Fibroblast of skin of back (primary cell): Measurements from ENCODE around the gene ARAP1.

Experiments
- DNase-seq: peaks from one replicate; pipeline ENCODE4 v3.0.0-alpha.2; 2013

Gene ARAP1

DNA sequence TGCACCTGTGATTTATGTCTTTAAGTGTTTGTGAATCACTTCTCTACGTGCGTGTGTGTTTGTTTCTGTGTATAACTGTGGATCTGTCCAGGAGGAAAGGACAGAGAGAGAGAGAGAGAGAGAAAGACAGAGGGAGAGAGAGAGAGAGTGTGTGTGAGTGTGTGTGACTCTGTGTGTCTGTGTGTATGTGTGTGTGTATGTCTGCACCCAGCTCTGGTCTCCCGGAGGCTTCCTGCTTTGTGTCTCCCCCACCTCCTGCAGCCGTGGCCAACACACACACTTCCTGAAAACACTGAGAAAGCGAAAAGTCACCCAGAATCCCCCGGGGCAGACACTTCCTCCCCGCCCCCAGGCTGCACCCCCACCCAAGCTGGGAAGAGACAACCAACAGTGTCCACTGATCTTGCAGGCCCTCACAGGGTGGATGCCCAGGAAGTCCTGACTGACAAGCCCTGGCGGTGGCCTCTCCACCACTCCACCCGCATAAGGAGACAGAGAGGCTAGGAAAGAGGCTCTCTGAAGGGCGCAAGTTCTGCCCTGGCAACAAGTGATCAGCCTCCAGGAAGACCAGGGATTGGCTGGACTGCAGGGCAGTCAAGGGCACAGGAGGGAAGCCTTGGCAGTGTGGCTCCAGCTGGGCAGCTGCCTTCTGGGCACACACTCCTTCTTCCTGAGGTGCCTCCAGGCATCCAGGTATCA is 30.0 kb downstream of the ARAP1 start:
- DNase-seq = peak; percentile 94

DNA sequence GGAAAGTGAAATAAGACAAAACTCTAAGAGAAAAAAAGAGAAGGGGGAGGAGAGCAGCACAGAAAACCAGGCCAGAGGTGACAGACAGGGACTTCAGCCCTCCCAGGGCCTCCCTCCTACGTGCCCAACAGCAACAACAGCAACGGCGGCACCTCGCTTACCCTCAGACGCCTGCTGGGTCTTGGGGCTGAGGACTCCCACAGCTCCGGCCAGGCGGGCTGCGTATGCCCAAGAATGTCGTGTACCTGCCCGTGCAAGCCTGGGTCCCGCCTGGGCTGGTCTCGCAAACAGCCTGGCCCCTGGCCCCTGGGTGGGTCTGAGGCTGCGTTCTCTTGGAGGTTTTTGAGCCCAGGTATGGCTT is 30.5 kb downstream of the ARAP1 start:
- DNase-seq = peak; percentile 40

- no peak for DNase-seq
Measured at GRCh38 chr11:72721276-72721675, 30.9 kb downstream of the ARAP1 start.

- DNase-seq = no peak
Measured at GRCh38 chr11:72720784-72721183, 31.4 kb downstream of the ARAP1 start.

GRCh38 chr11:72720047-72720446 is 32.2 kb downstream of the ARAP1 start:
- DNase-seq = no peak

DNA sequence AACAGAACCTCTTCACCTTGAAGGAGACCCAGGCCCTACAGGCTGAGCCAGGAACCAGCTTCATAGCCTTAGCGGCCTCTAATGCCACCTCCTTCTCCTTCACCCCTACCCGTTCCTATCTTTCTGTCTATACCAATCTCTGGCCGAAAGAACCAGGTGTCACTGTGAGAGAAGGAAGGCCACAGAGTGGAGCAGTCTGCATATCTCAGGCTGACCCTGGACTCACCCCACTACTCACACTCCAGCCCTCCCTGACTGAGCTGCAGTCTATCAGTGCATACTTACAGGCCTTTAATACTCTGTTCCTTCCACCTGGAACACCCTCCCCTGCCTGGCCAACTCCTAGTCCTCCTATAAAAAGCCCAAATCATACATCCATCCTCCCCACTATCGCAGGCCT is 32.7 kb downstream of the ARAP1 start:
- DNase-seq = no peak

DNA sequence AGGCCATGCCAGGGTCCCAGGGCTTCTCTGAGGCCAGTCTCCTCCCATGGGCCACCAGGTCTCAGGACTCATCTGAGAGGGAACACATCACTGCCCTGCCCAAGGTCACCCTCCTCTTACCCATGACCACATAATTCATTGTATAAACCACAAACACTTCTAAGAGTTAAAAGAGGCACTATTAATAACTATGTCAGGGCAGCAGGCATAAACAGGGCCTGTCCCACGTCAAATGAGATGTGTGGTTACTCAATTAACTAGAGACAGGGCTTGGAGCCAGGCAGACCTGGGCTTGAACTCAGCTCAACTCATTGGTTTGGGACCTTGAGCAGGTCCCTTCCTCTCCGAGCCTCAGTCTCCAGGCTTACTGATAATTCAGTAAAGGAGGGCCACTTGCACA is 33.1 kb downstream of the ARAP1 start:
- no peak for DNase-seq

DNA sequence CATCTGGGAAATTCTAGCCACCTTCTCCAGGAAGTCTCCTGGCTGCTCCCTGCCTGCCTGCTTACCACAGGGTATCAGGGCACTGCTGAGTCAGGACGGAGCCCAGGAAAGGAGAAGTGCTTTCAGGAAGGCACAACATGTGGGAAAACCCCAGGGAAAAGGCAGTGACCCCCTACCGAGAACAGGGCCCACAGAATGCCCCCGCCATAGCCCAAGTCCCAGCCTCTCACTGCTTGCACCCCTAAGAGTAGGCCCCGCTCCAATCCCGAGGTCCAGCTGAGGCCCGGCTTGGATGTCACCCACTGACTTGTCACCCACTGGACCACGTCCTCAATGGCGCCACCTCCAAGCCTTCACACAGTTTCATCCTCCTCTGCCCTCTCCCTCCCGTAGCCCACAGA is 34.1 kb downstream of the ARAP1 start:
- DNase-seq = no peak

DNA sequence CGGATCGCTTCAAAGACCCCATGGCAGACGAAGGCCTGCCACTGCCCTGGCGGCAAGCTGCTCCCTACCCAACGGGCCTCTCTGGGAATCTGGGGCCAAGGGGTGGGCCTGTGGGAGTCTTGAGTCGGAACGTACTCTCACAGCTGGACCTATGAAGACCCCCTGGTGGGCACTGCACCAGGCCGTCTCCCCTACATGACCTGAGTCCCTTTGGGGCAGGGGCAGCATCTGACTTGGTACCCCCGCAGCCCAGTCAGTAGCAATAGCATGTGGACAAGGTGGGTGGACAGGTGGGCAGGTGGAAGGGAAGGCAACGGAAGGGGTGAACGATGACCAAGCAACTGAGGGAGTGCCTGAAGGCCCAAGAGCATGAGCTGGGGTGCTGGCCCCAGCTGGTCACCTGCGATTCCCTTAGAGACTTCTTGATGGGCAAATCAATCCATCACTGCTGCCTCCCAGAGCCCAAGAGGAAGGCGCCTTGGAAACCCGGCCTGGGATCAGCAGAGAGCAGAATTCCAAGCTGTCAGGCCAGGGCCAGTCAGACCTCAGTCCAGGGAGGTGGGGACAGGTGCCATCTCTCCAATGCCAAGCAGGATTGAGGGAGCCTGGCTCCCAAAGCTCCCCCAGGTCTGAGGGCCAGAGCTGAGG is 35.3 kb downstream of the ARAP1 start:
- DNase-seq = no peak

DNA sequence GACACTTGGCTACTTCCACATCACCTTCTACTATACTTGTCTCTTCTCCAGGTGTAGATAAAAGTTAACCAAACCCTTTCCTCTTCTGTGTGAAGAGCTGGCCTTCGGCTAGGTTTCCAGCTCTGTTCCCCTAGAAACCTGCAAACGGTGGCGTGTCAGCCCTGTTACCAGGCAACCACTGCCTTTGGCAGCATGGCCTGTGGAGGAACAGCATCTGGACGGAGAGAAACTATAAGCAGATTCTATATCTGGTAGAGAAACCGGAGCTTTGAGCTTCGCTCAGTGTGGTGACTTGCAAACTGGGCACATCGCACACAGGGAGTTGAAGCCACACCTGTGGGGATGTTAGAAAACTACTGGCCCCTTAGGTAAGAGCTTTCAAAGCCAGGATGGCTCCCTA is 35.9 kb downstream of the ARAP1 start:
- DNase-seq = no peak

- DNase-seq = no peak
Measured at GRCh38 chr11:72712841-72713240, 39.4 kb downstream of the ARAP1 start.

DNA sequence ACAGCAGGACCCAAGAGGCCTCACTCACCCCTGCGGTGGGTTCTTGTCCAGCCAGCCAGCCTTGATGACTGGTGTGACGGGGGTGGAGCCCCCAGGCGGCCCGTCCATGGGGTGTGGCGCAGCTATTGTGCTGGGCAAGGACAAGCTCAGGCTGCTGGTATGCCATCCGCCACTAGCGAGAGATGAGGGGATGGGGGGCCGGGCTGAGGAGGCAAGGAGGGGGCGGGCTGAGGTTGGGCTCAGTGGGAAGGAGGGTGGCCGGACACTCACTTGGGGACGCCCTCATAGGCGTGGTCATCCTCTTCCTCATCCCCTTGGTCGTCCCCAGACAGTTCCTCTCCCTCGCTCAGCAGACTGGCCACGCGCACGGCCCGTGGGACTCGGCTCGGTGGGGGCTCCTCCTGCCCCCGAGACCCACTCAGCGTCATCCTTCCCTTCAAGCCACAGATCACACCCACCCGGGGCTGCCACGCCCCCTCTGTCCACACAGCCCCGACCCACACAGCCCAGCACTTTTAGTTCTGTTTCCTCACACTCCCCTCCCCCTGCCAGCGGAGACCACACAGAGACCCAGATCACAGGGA is 39.9 kb downstream of the ARAP1 start:
- DNase-seq = peak; percentile 64

- no peak for DNase-seq
Measured at GRCh38 chr11:72711141-72711540, 41.1 kb downstream of the ARAP1 start.

DNA sequence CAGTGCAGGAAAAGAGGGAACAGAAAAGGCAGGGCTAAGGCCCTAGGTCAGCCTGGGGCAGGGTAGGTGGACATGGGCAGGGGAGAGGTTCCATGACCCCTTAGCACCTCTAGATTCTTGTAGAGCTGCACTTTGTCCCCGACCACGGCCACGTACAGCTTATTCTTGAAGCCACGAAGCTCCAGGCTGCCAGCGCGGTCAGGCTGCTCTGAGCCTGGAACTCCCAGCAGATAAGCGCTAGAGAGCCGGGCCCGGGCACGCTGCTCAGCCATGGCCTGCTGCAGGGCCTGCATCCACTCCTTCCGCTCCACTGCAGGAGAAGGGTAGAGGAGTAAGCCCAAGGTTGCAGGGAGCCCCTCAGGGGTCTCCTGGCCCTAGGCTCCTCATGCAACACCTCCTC is 41.9 kb downstream of the ARAP1 start:
- DNase-seq = no peak

GRCh38 chr11:72709478-72710238 is 42.5 kb downstream of the ARAP1 start:
- no peak for DNase-seq

DNA sequence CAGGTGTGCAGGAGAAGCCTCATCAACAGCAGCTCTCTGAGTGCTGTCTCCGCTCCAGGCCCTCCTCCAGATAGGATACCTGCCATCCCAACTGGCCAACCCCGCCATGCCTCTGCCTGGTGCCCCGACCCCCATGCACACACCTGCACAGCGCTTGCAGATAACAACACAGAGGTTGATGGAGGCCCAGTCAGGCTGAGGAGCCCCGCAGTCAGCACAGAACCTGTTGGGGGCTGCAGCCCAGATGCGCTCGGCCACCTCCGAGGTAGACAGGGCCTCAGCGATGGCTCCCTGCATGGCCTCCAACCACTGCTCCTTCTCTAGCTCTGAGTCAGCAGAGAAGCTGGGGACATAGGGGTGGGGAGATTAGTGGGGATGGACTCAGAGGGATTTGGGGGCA is 45.2 kb downstream of the ARAP1 start:
- no peak for DNase-seq

DNA sequence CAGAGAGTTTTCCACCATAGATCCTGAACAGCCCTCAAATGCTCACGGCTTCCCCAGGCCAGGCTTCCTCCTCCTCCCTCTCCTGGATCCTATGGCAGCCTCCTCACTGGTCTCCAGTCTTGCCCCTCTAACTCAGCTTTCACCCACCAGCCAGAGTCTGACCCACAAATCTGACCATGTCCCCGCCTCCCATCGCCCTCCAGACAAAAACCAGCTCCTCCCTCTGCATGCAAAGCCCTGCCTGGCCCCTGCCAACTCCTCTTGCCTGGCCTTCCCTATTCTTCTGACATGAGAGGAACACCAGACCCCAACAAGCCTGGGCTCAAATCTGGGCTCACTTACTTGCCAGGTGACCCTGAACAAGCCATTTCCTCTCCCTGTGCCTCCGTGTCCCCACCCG is 45.6 kb downstream of the ARAP1 start:
- no peak for DNase-seq

- no peak for DNase-seq
Measured at GRCh38 chr11:72705442-72706365, 46.5 kb downstream of the ARAP1 start.

- DNase-seq = no peak
Measured at GRCh38 chr11:72704783-72705265, 47.4 kb downstream of the ARAP1 start.

DNA sequence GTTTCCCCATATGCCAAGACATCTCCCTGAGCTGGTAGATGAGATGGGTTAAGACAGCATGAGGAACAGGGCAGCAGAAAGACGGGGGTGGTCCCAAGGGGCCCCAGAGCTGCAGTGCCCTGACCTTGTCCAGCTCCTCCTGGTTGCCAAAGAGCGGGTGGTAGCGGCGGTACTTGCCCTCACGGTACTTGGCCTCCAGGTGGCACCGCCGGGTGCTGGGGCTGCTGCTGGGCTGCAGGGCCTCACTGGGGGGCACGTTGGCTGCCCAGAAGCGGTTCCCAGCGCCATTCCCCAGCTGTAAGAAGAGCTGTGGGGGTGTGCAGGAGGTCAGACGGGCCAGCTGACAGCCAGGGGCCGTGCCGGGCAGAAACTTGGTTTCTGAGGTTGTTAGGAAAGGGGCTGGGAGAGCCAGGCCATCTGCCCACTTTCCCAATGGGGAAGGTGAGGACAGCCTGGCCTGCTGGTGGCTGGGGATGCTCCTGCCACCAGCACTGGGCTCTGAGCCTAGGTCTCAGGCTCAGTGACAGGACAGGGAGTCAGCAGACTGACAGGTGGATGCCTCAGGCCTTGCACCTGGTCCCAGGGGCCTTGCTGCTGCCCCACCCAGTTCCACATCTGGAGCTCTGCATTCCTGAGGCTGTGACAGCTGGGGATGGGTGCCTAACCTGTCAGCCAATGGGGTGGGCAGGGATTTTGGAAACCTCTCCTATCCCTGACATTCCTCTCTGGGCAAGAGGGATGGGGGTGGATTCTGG is 48.0 kb downstream of the ARAP1 start:
- no peak for DNase-seq

- peak; percentile 82 for DNase-seq
Measured at GRCh38 chr11:72703267-72704008, 48.8 kb downstream of the ARAP1 start.
